CD14-positive monocyte (primary cell): Measurements from ENCODE around the gene XYLT1. TPM values are rescaled to one million over a fixed set of nuclear protein-coding genes. Genes with fewer than 3 reads are reported as not detected.
A peak's percentile ranks its signal among the peaks of the same experiment; 100 is the strongest.

ENCODE experiments used
- DNase-seq, 3 donors: peaks; one replicate each; pipeline ENCODE4 v3.0.0-alpha.2; 2011 to 2022
- H2AFZ ChIP-seq: 2 replicates; pipeline ENCODE4 v1.6.0; 2012; ENCODE audit warnings: mild to moderate bottlenecking, low read depth, low read length, inconsistent platforms; ENCODE audit not compliant: insufficient read depth, poor library complexity, severe bottlenecking
- H3K27ac ChIP-seq, 2 donors: 1 replicate in 1 of 2; 2 replicates in 1 of 2; pipeline ENCODE4 v1.5.1; 2012 to 2013; ENCODE audit warnings: low read length in 2 of 2, control low read depth in 1 of 2, inconsistent platforms in 1 of 2, low read depth in 1 of 2, mild to moderate bottlenecking in 1 of 2
- H3K27me3 ChIP-seq, 2 donors: one replicate each; pipeline versions ENCODE4 v1.6.0 to v1.6.1; 2011 to 2013; ENCODE audit warnings: low read length in 2 of 2; ENCODE audit not compliant: control insufficient read depth in 2 of 2, insufficient read depth in 2 of 2
- H3K36me3 ChIP-seq, 2 donors: replicated peaks in 1 of 2; 1 replicate in 1 of 2; 2 replicates in 1 of 2; pipeline versions ENCODE4 v1.5.1 to v1.6.1; 2012 to 2013; ENCODE audit warnings: low read length in 2 of 2, control low read depth in 1 of 2, inconsistent platforms in 1 of 2, mild to moderate bottlenecking in 1 of 2; ENCODE audit not compliant: insufficient read depth in 2 of 2, control insufficient read depth in 1 of 2
- H3K4me1 ChIP-seq, 2 donors: 1 replicate in 1 of 2; 2 replicates in 1 of 2; pipeline versions ENCODE4 v1.5.1 to v1.6.1; 2012 to 2013; ENCODE audit warnings: low read length in 2 of 2, control low read depth in 1 of 2, inconsistent platforms in 1 of 2, mild to moderate bottlenecking in 1 of 2, moderate library complexity in 1 of 2; ENCODE audit not compliant: insufficient read depth in 2 of 2, control insufficient read depth in 1 of 2
- H3K4me2 ChIP-seq: replicated peaks from 2 replicates; pipeline ENCODE3; 2012; ENCODE audit warnings: low read length, moderate library complexity, mild to moderate bottlenecking; ENCODE audit not compliant: poor library complexity, severe bottlenecking; ENCODE audit errors: extremely low read depth
- H3K4me3 ChIP-seq, 3 experiments: fragments of 200-600 bp in 1 of 3; sonication (generic) in 1 of 3; replicated peaks in 1 of 3; 1 replicate in 2 of 3; 2 replicates in 1 of 3; pipeline ENCODE4 v1.5.1; 2011 to 2013; ENCODE audit warnings: low read length in 3 of 3, mild to moderate bottlenecking in 3 of 3, control low read depth in 2 of 3, low read depth in 2 of 3, inconsistent platforms in 1 of 3, moderate library complexity in 1 of 3
- H3K79me2 ChIP-seq: 2 replicates; pipeline ENCODE4 v1.6.0; 2012; ENCODE audit warnings: mild to moderate bottlenecking, control low read depth, inconsistent platforms, low read length, moderate library complexity; ENCODE audit not compliant: insufficient read depth
- H3K9ac ChIP-seq: 2 replicates; pipeline ENCODE4 v1.6.0; 2017; ENCODE audit warnings: low read length, mild to moderate bottlenecking; ENCODE audit not compliant: insufficient read depth, poor library complexity, severe bottlenecking
- H3K9me3 ChIP-seq, 2 donors: replicated peaks in 1 of 2; 1 replicate in 1 of 2; 2 replicates in 1 of 2; pipeline versions ENCODE4 v1.5.1 to v1.6.1; 2012 to 2013; ENCODE audit warnings: low read length in 2 of 2, control low read depth in 1 of 2; ENCODE audit not compliant: control insufficient read depth in 1 of 2, insufficient read depth in 1 of 2
- H4K20me1 ChIP-seq: 2 replicates; pipeline ENCODE4 v1.6.0; 2012; ENCODE audit warnings: mild to moderate bottlenecking, low read length, control low read depth, moderate library complexity; ENCODE audit not compliant: insufficient read depth
- H3K27ac Mint-ChIP-seq, 7 donors: one replicate each; pipeline ENCODE4 v1.8.0; 2020; ENCODE audit warnings: mild to moderate bottlenecking in 7 of 7, mixed read lengths in 7 of 7, moderate library complexity in 6 of 7, inconsistent platforms in 2 of 7
- H3K27me3 Mint-ChIP-seq, 3 donors: one replicate each; pipeline ENCODE4 v1.8.0; 2021 to 2022; ENCODE audit warnings: low read depth in 3 of 3, mild to moderate bottlenecking in 3 of 3, mixed read lengths in 3 of 3, moderate library complexity in 3 of 3, inconsistent platforms in 1 of 3
- H3K36me3 Mint-ChIP-seq, 2 donors: one replicate each; pipeline ENCODE4 v1.8.0; 2020; ENCODE audit warnings: mixed read lengths in 2 of 2, inconsistent platforms in 1 of 2, mild to moderate bottlenecking in 1 of 2
- H3K4me1 Mint-ChIP-seq: one replicate; pipeline ENCODE4 v1.8.0; 2020; ENCODE audit warnings: mild to moderate bottlenecking, mixed read lengths
- H3K4me3 Mint-ChIP-seq, 2 donors: one replicate each; pipeline ENCODE4 v1.8.0; 2020; ENCODE audit warnings: mild to moderate bottlenecking in 2 of 2, mixed read lengths in 2 of 2, moderate library complexity in 1 of 2
- H3K9me3 Mint-ChIP-seq, 7 donors: one replicate each; pipeline ENCODE4 v1.8.0; 2020 to 2022; ENCODE audit warnings: mixed read lengths in 7 of 7, mild to moderate bottlenecking in 6 of 7, moderate library complexity in 6 of 7, inconsistent platforms in 2 of 7
- CTCF ChIP-seq: fragments of 200-600 bp; IDR thresholded peaks from one replicate; pipeline ENCODE4 v1.8.0; 2022; ENCODE audit warnings: antibody characterized with exemption, mild to moderate bottlenecking
- WGBS: methylation state at CpG from one replicate; pipeline ENCODE4 v1.1.5; 2013; ENCODE audit warnings: missing lambda C conversion rate; ENCODE audit not compliant: insufficient coverage; 5-methylcytosine and 5-hydroxymethylcytosine counted together
- intact Hi-C, 2 donors: fragments of 100-400 bp; cut with micrococcal nuclease; formaldehyde crosslinking; loops; one replicate each; pipeline versions ENCODE4 v1.15.0 to v1.15.1; 2023
- polyA minus RNA-seq: library from RNA; depleted of rRNA, polyadenylated mRNA; stranded (reverse); fragments of >200 nt; gene quantifications from 2 replicates; pipeline ENCODE4 v1.2.3, GENCODE V29; 2012
- polyA plus RNA-seq, 3 donors: library from polyadenylated mRNA; depleted of rRNA in 1 of 3; unstranded in 2 of 3; stranded (reverse) in 1 of 3; fragments of 300-500 nt in 2 of 3; fragments of >200 nt in 1 of 3; fragmentation: Illumina TruSeq in 2 of 3; gene quantifications; 1 replicate in 2 of 3; 2 replicates in 1 of 3; pipeline ENCODE4 v1.2.3, GENCODE V29; 2012 to 2021
- total RNA-seq, 12 experiments: library from RNA in 1 of 12; stranded (reverse) in 1 of 12; fragments of 120-200 nt in 1 of 12; gene quantifications; one replicate each; pipeline ENCODE4 v1.2.4 and lab custom pipeline; 2013 to 2026; ENCODE audit warnings: mixed read lengths in 6 of 12, inconsistent platforms in 1 of 12

The XYLT1 gene
- 14.8 TPM for total RNA-seq (2013)
- 1 to 10 TPM in 2 of 3 donors, under 1 TPM in 1; 0.51 to 9.4 (median 1.6) TPM for polyA plus RNA-seq
- 37.3 and 37.5 TPM in 2 replicates for polyA minus RNA-seq
- total RNA-seq (lab: John Stamatoyannopoulos, UW) = 70.2 to 476 (median 109) reads per million in 11 experiments

- Histone ChIP-seq H3K4me1 (peaks cover 45 to 49% of the 10 kb centered on the region in 2 donors), H3K9ac (peak within 1 kb of the TSS; percentile 78), H3K9me3 (no peaks in the 10 kb centered on the region), H3K4me3 (peak within 1 kb of the TSS; percentile 83 to 92 (median 87)), H3K27me3 (peaks cover 18 to 19% of the 10 kb centered on the region in 2 donors), H4K20me1 (peaks cover 40% of the 10 kb centered on the region), H3K79me2 (peaks cover 42% of the 10 kb centered on the region), H3K27ac (peak within 1 kb of the TSS; percentile 7 to 73), H2AFZ (peak within 1 kb of the TSS; percentile 68), H3K36me3 (peaks cover 0 to 3% of the 10 kb centered on the region in 2 donors), H3K4me2 (peak within 1 kb of the TSS; percentile 83)
- H3K9me3 Mint-ChIP-seq = peaks cover 0 to 3% (median 0%) of the 10 kb centered on the region in 7 donors
- WGBS = 6% methylated on average over 17 of the region's 36 CpGs
- H3K4me3 Mint-ChIP-seq = peak within 1 kb of the TSS; percentile 96 to 98
- intact Hi-C loops = loop anchor here in 1 of 2 donors (5.0 to 10.0 kb wide), 2 partner anchors 54 to 96 kb away; no protein-coding TSS in a partner anchor
- peaks cover 30 to 36% (median 31%) of the 10 kb centered on the region in 3 donors for H3K27me3 Mint-ChIP-seq
- peaks cover 22 to 38% of the 10 kb centered on the region in 2 donors for H3K36me3 Mint-ChIP-seq
- peaks cover 53% of the 10 kb centered on the region for H3K4me1 Mint-ChIP-seq
- DNase-seq = peak; percentile 69 to 91 (median 74)
- no peak for TF ChIP-seq CTCF
- H3K27ac Mint-ChIP-seq = peak within 1 kb of the TSS; percentile 33 to 92 (median 85)
These were observed at the start of gene XYLT1 for GRCh38 chr16:17470908-17471718. Gene XYLT1, minus strand, starts transcription at chr16:17470960. Its CDS starts 164 bp downstream, at chr16:17470796.

GRCh38 chr16:17520111-17520510 is 49.4 kb upstream of the XYLT1 start:
- no peak overlapping the region for H3K4me2 ChIP-seq
- intact Hi-C loops = no loop called here
- no peaks in the 10 kb centered on the region for H3K9me3 ChIP-seq
- no peaks in the 10 kb centered on the region for H3K9me3 Mint-ChIP-seq
- TF ChIP-seq CTCF = no peak
- no peak overlapping the region for H3K27ac Mint-ChIP-seq
- H3K27me3 Mint-ChIP-seq = peaks cover 6 to 14% (median 8%) of the 10 kb centered on the region in 3 donors
- no peaks in the 10 kb centered on the region for H3K79me2 ChIP-seq
- peaks cover 2 to 6% of the 10 kb centered on the region in 2 donors for H3K27me3 ChIP-seq
- no peak overlapping the region for H3K4me3 Mint-ChIP-seq
- H2AFZ ChIP-seq = no peak overlapping the region
- no CpG with 5 or more reads among the region's 3 CpGs for WGBS
- H3K9ac ChIP-seq = no peak overlapping the region
- no peaks in the 10 kb centered on the region for H3K4me1 Mint-ChIP-seq
- no peak for DNase-seq
- no peaks in the 10 kb centered on the region for H3K36me3 Mint-ChIP-seq
- H3K4me3 ChIP-seq = no peak overlapping the region
- H3K36me3 ChIP-seq = no peaks in the 10 kb centered on the region
- H3K27ac ChIP-seq = no peak overlapping the region
- H4K20me1 ChIP-seq = no peaks in the 10 kb centered on the region
- no peaks in the 10 kb centered on the region for H3K4me1 ChIP-seq
